Measurements from ENCODE around the gene ZNF771.
A peak's percentile ranks its signal among the peaks of the same experiment; 100 is the strongest.
"Not testable (repeated sequence)": the region's sequence is repeated elsewhere in the genome, so short reads cannot be mapped to it uniquely, and the experiment has no call there.

The ZNF771 gene

DNA sequence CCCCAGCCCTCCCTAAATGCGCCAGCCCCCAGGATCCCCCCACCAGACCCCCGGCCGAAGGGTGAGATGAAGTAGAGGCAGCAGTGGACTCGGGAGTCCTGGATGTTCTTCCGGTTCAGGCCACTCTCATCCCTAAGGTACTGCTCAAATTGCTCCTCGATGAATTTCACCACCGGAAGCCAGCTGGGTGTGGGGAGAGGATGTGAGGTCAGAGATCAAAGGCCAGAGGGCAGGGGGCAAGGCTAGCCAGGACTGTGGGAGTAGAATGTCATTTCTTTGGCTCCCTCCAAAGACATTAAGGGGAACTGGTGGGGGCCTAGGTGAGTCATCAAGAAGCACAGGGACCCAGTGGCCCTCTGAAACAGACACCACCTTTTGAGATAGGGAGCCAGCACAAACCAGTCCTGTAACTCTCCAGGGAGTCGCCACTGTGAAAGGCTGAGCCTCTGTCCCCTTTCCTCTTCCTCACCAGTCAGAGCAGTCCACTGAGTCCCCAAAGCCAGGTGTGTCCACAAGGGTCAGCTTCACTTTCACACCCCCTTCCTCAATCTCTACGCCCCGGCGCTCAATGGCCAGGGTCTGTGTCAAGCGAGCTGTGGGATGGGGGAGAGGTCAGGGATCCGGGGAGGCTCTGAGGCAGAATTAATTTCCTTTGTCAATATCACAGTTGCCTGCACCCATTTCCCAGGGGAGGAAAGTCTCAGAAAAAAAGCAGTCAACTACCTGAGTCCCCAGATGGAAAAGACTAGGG lies 25.9 kb upstream of the ZNF771 start:
- Mint-ChIP-seq H3K36me3 (peaks cover 4% of the 10 kb centered on the region), H3K9me3 (no peaks in the 10 kb centered on the region), H3K4me1 (peaks cover 60% of the 10 kb centered on the region), H3K27ac (peak overlapping the region; percentile 93), H3K4me3 (peak overlapping the region; percentile 89), H3K27me3 (no peaks in the 10 kb centered on the region)

DNA sequence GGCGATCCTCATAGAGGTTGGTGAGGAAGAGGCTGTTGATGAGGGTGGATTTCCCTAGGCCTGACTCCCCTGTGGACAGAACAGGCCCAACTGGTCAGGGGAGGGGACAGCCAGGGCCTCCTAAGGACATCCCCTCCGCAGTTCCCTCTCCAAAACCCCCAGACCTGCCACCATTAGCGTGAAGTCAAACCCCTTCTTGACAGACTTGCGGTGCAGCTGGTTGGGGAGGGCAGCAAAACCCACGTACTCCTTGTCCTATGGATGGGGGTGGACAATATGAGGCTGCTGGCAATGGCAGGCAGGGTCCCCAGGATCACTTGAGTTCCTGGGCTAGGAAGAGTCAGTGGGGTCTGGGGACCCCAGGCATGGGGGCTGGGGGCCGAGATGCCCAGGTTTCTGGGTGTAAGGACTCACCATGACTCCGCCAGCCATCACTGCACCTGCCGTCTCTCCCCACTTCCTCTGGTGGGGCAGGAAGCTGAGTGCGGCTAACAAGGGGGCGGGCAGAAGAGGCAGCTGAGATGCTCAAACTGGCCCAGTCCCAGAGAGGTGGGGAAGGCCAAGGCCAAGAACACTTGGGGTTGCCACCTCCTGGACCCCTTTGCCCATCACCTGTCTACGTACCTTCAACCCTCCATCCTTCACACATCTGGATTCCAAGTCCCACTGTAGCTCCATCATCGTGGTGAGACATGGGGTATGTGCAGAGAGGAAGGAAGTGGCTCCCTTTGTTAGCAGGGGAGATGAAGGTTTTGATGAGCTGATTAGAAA lies 25.1 kb upstream of the ZNF771 start, which contains the start of gene SEPTIN1:
Gene SEPTIN1 (minus strand): TSS at position 451 of the 771 bp plus-strand sequence. CDS start 19 bp downstream, at position 432.
- peaks cover 56% of the 10 kb centered on the region for H3K4me1 Mint-ChIP-seq
- peak within 1 kb of the TSS; percentile 93 for H3K27ac Mint-ChIP-seq
- peak within 1 kb of the TSS; percentile 89 for H3K4me3 Mint-ChIP-seq
- peaks cover 4% of the 10 kb centered on the region for H3K36me3 Mint-ChIP-seq
- no peaks in the 10 kb centered on the region for H3K9me3 Mint-ChIP-seq
- H3K27me3 Mint-ChIP-seq, result no peaks in the 10 kb centered on the region

DNA sequence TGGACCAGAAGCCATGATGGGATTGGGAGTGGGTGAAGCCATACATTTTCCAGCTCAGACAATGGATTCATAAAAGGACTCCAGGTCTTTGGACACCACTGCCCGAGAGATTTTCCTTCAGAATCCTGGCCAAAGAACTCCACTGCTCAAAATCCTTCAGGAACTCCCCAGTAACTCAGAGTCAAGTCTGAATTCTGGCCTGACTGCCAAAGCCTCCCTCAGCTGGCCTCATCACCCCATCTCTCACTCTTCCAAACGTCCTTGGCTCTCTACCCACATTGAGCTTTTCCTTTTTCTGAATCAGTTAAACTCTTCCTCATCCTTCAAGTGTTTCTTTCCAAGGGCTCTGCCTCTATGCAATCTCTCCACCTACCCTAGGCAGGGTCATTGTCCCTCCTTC lies 23.9 kb upstream of the ZNF771 start:
- Mint-ChIP-seq H3K4me3 (peak overlapping the region; percentile 89), H3K27me3 (no peaks in the 10 kb centered on the region), H3K36me3 (peaks cover 4% of the 10 kb centered on the region), H3K4me1 (peaks cover 45% of the 10 kb centered on the region), H3K27ac (peak overlapping the region; percentile 96), H3K9me3 (no peaks in the 10 kb centered on the region)

DNA sequence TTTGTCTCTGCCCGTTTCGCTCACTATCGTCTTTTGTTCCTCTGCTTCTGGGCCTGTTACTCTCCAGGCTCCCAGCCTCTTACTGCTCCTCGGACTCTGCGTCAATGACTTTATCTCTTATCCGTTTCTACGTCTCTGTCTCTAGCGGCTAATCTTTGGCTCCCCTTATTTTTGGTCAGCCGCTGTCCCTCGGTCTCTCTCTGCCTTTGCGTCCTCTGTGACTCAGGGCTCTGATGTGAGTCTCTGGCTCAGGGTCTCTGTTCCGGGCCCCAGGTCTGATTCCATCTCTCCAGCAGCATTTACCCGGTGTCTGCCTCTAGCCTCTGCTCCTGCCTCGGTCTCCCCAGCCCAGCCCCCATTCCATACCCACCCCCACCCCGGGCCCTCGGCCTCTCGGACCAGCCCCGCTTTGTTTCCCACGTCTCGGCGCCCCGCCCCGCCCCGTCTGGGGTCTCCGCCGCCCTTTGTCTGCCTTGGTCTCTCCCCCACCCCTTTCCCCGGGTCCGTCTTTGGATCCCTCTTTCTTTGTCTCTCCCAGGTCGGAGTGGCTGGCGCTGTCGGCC lies 12.7 kb upstream of the ZNF771 start:
- Mint-ChIP-seq H3K27ac (peak overlapping the region; percentile 84), H3K27me3 (no peaks in the 10 kb centered on the region), H3K9me3 (no peaks in the 10 kb centered on the region), H3K4me1 (peaks cover 34% of the 10 kb centered on the region), H3K36me3 (peaks cover 2% of the 10 kb centered on the region), H3K4me3 (peak overlapping the region; percentile 89)

DNA sequence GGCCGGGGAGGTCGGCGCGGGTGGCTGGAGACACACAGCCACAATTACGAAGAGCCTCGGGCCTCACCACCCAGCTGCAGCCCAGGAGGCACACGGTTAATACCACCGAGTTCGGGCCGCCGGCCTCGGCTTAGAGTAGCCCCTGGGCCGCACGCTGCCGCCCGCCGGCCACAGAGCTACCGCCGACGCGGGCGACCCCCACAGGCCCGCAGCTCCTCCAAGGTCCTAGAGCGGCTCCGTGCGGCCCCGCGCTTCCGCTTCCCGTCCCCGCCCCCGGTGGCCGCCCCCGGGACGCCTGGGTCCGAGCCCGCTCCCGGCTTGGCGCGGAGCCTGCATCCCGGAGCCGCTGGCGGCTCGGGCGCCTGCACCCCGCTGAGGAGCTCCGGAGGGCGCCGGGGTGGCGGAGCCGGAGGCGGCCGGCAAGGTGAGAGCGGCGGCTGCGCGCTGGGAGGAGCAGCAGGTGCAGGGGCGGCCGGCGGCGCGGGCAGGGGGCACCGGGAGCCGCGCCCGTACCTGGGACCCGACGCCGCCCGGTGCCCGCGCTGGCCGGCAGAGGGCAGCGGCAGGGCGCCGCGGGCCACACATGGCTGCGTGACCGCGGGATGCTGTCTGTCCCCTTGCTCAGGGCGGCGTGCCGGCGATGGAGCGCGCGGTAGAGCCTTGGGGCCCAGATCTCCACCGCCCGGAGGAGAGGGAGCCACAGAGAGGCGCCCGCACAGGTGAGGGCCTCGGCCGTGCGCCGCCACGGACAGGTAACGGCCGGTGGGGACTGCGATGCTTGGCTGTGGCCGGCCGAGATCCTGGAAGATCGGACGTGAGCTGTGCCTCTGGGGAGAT lies 12.0 kb upstream of the ZNF771 start, which contains the start of gene ZNF48:
Gene ZNF48 (plus strand): TSS at position 266 of the 837 bp plus-strand sequence. CDS start 375 bp downstream, at position 641.
- peak within 1 kb of the TSS; percentile 86 for H3K27ac Mint-ChIP-seq
- H3K4me1 Mint-ChIP-seq, result peaks cover 40% of the 10 kb centered on the region
- peaks cover 2% of the 10 kb centered on the region for H3K36me3 Mint-ChIP-seq
- H3K4me3 Mint-ChIP-seq, result peak within 1 kb of the TSS; percentile 91
- no peaks in the 10 kb centered on the region for H3K27me3 Mint-ChIP-seq
- no peaks in the 10 kb centered on the region for H3K9me3 Mint-ChIP-seq

DNA sequence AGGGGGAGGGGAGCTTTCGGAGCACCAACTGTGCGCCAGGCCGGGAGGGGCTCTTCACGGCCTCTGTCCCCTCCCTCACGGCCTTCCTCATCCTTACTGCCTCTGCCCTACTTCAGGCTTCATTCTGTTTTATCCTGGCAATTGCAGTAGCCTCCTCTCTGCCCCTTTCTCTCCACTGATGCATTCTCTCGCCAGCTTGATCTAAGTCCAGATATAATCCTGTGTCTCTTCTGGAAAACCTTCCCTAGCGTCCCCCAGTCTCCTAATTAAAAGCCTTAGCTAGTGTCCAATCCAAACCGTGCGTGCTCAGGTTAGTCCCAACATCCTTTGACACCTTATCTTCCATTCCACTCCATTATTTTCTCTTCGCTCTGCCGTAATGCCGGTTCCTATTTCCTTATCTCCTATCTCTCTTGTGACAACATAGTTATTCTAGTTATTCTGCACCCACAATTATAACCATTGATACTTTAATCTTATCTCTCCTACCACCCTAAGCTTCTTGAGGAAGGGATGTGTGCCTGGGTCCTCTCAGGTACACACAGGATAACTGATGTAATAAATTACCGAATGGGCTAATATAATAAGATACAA lies 11.3 kb upstream of the ZNF771 start:
- no peaks in the 10 kb centered on the region for H3K9me3 Mint-ChIP-seq
- H3K36me3 Mint-ChIP-seq, result peaks cover 2% of the 10 kb centered on the region
- peak overlapping the region; percentile 91 for H3K4me3 Mint-ChIP-seq
- peak overlapping the region; percentile 86 for H3K27ac Mint-ChIP-seq
- H3K4me1 Mint-ChIP-seq, result peaks cover 40% of the 10 kb centered on the region
- no peaks in the 10 kb centered on the region for H3K27me3 Mint-ChIP-seq

DNA sequence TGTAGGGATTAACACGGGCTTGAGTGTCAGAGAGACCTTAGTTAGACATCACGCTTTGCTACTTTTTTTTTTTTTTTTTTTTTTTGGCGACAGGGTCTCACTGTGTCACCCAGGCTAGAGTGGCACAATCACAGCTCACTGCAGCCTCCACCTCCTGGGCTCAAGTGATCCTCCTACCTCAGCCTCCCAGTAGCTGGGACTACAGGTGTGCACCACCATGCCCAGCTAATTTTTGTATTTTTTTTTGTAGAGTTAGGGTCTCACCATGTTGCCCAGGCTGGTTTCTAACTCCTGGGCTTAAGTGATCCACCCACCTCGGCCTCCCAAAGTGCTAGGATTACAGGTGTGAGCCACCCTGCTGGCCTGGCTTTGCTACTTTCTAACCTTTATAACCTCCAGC lies 10.8 kb upstream of the ZNF771 start:
- not testable (repeated sequence) for H3K27me3 Mint-ChIP-seq, H3K9me3 Mint-ChIP-seq, H3K36me3 Mint-ChIP-seq
- Mint-ChIP-seq H3K4me1 (peaks cover 45% of the 10 kb centered on the region), H3K27ac (peak overlapping the region; percentile 86), H3K4me3 (peak overlapping the region; percentile 91)

DNA sequence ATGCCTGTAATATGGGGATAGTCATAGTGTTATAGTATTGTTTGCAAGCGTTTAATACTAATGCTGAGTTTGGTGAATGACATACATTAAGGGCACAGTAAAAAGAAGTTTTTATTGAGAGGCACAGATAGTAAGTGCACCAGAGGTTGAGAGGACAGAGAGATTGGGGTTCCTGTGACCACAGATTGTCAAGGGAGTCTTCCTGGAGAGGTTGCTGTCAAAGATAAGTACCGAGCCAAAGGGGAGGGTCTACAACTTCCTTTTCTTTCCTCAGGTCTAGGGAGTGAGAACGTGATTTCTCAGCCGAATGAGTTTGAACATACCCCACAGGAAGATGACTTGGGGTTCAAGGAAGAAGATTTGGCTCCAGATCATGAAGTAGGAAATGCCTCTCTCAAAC lies 10.3 kb upstream of the ZNF771 start:
- H3K36me3 Mint-ChIP-seq, result peaks cover 2% of the 10 kb centered on the region
- peak overlapping the region; percentile 89 for H3K27ac Mint-ChIP-seq
- peaks cover 48% of the 10 kb centered on the region for H3K4me1 Mint-ChIP-seq
- no peaks in the 10 kb centered on the region for H3K9me3 Mint-ChIP-seq
- H3K4me3 Mint-ChIP-seq, result peak overlapping the region; percentile 66
- H3K27me3 Mint-ChIP-seq, result no peaks in the 10 kb centered on the region

DNA sequence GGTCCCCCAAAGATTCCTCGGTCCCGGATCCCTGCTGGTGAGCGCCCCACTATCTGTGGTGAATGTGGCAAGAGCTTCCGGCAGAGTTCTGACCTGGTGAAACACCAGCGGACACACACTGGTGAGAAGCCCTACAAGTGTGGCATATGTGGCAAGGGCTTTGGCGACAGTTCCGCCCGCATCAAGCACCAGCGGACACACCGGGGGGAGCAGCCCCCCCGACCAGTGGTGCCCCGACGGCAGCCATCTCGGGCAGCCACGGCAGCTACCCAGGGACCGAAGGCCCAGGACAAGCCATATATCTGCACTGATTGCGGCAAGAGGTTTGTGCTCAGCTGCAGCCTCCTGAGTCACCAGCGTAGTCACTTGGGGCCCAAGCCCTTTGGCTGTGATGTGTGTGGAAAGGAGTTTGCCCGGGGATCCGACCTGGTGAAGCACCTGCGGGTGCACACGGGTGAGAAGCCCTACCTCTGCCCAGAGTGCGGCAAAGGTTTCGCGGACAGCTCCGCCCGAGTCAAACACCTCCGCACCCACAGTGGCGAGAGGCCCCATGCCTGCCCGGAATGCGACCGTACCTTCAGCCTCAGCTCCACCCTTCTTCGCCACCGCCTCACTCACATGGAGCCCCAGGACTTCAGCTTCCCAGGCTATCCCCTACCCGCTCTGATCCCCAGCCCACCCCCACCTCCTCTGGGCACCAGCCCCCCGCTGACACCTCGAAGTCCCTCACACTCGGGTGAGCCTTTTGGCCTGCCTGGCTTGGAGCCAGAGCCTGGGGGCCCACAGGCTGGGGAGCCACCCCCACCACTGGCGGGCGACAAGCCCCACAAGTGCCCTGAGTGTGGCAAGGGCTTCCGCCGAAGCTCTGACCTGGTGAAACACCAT lies 9.4 kb upstream of the ZNF771 start:
- Mint-ChIP-seq H3K9me3 (no peaks in the 10 kb centered on the region), H3K27ac (no peak overlapping the region), H3K4me3 (no peak overlapping the region), H3K27me3 (no peaks in the 10 kb centered on the region), H3K36me3 (peaks cover 2% of the 10 kb centered on the region), H3K4me1 (peaks cover 48% of the 10 kb centered on the region)

DNA sequence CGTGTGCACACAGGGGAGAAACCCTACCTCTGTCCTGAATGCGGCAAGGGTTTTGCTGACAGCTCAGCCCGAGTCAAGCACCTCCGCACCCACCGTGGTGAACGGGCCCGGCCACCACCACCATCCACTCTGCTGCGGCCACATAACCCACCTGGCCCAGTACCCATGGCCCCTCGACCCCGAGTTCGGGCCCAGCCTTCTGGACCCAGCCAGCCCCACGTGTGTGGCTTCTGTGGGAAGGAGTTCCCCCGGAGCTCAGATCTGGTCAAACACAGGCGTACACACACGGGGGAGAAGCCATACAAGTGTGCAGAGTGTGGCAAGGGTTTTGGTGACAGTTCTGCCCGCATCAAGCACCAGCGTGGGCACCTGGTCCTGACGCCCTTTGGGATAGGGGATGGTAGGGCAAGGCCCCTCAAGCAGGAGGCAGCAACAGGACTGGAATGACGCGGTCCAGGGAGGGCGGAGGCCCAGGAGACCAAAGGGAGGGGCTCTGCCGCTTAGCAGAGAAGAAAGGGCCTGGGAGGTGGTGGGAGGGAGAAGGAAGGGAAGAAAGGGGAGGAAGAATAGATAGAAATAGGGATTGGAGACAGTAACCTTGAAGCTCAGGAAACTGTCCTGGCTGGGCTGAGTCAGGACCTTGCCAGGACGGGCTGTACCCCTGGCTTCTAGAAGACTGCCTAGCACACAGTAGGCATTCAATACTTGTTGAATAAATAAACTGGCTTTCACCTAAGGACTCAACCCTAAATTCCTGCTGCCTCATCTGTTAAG lies 8.6 kb upstream of the ZNF771 start:
- H3K27me3 Mint-ChIP-seq, result no peaks in the 10 kb centered on the region
- H3K36me3 Mint-ChIP-seq, result peaks cover 2% of the 10 kb centered on the region
- peak overlapping the region; percentile 89 for H3K4me3 Mint-ChIP-seq
- no peak overlapping the region for H3K27ac Mint-ChIP-seq
- no peaks in the 10 kb centered on the region for H3K9me3 Mint-ChIP-seq
- peaks cover 48% of the 10 kb centered on the region for H3K4me1 Mint-ChIP-seq

DNA sequence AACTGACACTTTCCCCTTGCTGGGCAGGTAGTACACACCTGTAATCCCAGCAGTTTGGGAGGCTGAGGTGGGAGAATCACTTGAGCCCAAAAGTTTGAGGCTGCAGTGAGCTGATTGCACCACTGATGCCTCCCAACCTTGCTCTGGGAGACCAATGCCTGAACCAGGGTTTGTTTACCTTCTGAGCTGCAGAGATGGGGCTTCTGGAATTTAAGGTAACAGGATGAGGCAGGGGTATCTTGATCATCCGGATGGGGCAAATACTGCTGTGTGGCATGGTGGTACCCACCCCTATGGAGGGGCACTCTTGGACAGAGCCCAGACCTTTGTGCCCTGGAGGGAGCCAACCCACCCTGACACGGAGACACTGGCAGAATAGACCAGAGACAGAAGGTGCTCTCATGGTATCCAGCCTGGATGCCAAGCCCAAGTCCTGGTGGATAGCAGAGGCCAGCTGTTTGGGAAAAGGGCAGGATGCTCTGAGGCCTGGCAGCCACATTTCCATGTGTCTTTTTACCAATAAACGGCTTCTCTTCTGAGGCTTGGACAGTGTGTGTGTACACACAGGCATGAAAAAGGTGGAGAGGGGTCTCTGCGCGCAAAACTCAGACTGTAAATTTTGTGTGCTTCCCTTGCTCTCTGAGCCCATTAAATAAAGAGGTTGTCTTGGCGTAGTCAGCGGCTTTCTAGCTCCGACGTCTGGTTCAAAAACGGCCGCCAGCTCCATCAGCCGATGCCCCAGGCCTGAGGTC lies 7.8 kb upstream of the ZNF771 start:
- Mint-ChIP-seq H3K4me1 (peaks cover 43% of the 10 kb centered on the region), H3K4me3 (peak overlapping the region; percentile 89), H3K36me3 (peaks cover 2% of the 10 kb centered on the region), H3K9me3 (no peaks in the 10 kb centered on the region), H3K27me3 (no peaks in the 10 kb centered on the region), H3K27ac (peak overlapping the region; percentile 79)

DNA sequence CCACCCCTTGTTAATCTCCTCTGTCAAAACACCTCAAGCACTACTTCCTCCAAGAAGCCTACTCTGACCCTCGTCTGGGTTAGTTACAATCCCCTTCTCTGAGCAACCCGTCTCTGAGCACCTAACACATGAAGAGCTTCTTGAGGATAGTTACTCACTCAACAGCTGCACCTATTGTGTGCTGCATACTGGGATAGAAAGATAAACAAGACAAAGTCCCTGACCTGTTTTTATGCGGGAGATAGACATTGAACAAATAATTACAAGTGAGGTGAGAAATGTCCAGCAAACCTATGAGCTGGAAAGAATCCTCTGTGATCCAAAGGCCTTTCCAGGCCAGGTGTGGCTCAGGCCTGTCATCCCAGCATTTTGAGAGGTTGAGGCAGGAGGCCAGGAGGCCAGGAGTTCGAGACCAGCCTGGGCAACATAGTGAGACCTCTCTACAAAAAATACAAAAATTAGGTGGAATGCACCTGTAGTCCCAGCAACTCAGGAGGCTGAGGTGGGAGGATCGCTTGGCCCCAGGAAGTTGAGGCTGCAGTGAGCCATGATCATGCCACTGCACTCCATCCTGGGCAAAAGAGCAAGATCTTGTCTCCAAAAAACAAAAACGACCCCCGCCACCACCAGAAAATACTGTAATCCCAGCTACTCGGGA lies 5.5 kb upstream of the ZNF771 start:
- Mint-ChIP-seq H3K27ac (peak overlapping the region; percentile 72), H3K4me1 (peaks cover 33% of the 10 kb centered on the region), H3K36me3 (peaks cover 2% of the 10 kb centered on the region), H3K9me3 (no peaks in the 10 kb centered on the region), H3K27me3 (no peaks in the 10 kb centered on the region), H3K4me3 (peak overlapping the region; percentile 89)

DNA sequence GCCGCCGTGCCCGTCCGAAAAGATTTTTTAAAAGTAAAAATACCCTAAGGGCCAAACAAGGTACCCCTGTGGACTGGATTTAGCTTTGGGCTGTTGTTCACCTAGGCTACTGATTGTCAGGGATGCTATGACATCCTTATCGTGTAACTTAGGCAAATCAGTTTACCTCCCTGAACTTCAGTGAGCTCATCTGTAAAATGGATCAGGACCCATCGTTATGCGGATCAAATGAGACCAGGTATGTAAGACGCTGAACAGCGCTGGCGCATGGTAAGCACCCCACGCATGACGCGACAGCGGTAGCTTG lies 658 bp upstream of the ZNF771 start:
- peak overlapping the region; percentile 95 for H3K4me3 Mint-ChIP-seq
- peak overlapping the region; percentile 100 for H3K27ac Mint-ChIP-seq
- H3K4me1 Mint-ChIP-seq, result peaks cover 24% of the 10 kb centered on the region
- peaks cover 2% of the 10 kb centered on the region for H3K36me3 Mint-ChIP-seq
- H3K9me3 Mint-ChIP-seq, result no peaks in the 10 kb centered on the region
- H3K27me3 Mint-ChIP-seq, result no peaks in the 10 kb centered on the region

Measured in activated naive CD4-positive, alpha-beta T cell treated with anti-CD3 and anti-CD28 coated beads, Interleukin-2, amount 50 U/mL, for 24 hours (primary cell).